AG04450 (cell line): ENCODE results near the gene ZNF677. TPM values are rescaled to one million over a fixed set of nuclear protein-coding genes. Genes with fewer than 3 reads are reported as not detected.
"Not testable (repeated sequence)": the region's sequence is repeated elsewhere in the genome, so short reads cannot be mapped to it uniquely, and the experiment has no call there.

Experiments
- CTCF ChIA-PET: fragments of 300-600, 350-600 bp; formaldehyde crosslinking; extraction: SDS; loops from one replicate; lab custom pipeline; 2022; ENCODE audit warnings: antibody characterized with exemption, inconsistent platforms; lab: Charles Lee
- POLR2A ChIA-PET: fragments of 350-600 bp; formaldehyde crosslinking; extraction: SDS; loops from one replicate; lab custom pipeline; 2021; ENCODE audit warnings: antibody characterized with exemption, inconsistent platforms; lab: Yijun Ruan, JAX
- DNase-seq: peaks from one replicate; pipeline ENCODE4 v3.0.0-alpha.2; 2011; ENCODE audit warnings: low read depth, low spot score
- H3K27ac ChIP-seq: one replicate; pipeline ENCODE4 v1.5.1; 2012; ENCODE audit warnings: low read depth, low read length, control low read depth
- H3K27me3 ChIP-seq: one replicate; pipeline ENCODE4 v1.6.0; 2012; ENCODE audit warnings: low read length; ENCODE audit not compliant: control insufficient read depth, insufficient read depth
- H3K4me3 ChIP-seq: 2 replicates; pipeline ENCODE4 v1.5.1; 2011; ENCODE audit warnings: mild to moderate bottlenecking, low read depth, low read length, control low read depth
- H3K9me3 ChIP-seq: 2 replicates; pipeline ENCODE4 v1.5.1; 2012; ENCODE audit warnings: low read length; ENCODE audit not compliant: control insufficient read depth, insufficient read depth
- polyA plus RNA-seq: library from polyadenylated mRNA; depleted of rRNA; stranded (reverse); fragments of >200 nt; gene quantifications from 2 replicates; pipeline ENCODE4 v1.2.3, GENCODE V29; 2011; rRNA removed
- TF ChIP-seq, protein P1 (sequence below): IDR thresholded peaks from 2 replicates; pipeline ENCODE4 v1.5.1; 2011; ENCODE audit warnings: low read depth, low read length, control low read depth, inconsistent platforms

The ZNF677 gene
- polyA plus RNA-seq, 1 experiment: 32.6 TPM

DNA sequence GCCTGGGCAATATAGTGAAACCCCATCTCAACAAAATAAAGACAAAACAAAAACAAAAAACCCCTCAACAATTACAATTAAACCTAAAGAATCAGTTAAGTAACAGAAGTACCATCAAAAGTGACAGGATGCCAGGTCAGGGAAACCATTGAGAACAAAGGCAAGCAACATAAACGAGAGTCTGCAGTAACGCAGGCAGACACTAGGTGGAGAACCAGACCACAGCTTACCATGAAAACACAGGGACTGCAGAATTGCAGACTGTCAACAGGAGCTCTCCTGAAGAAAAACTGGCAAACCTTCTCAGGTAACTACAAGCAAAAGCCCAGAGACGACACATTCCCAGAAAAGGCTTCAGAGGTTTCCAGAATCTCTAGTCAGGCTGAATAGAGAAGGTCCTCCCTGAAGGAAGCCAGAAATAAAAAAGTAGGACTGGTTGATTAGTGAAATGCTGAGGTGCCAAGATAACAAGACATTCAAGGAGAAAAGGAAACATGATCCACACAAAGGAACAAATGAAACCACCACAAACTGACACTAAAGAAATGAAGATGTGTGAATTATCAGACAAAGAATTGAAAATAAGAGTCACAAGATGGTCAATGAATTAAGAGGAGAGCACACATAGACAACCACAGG, 59.3 kb downstream of the ZNF677 start:
- Histone ChIP-seq H3K27ac (no peak overlapping the region), H3K9me3 (peaks cover 62% of the 10 kb centered on the region), H3K4me3 (no peak overlapping the region), H3K27me3 (no peaks in the 10 kb centered on the region)
- POLR2A ChIA-PET: interaction anchor here (0.6 kb wide), 1 partner anchor 1006 kb away, joined by 3 read pairs; no protein-coding TSS in a partner anchor
- peak; percentile 43 for DNase-seq
- CTCF ChIA-PET: interaction anchor here (0.5 to 2.0 kb wide), 17 partner anchors 11 to 598 kb away, joined by 3 to 10 read pairs (median 4); no protein-coding TSS in a partner anchor
- TF ChIP-seq, protein P1, sequence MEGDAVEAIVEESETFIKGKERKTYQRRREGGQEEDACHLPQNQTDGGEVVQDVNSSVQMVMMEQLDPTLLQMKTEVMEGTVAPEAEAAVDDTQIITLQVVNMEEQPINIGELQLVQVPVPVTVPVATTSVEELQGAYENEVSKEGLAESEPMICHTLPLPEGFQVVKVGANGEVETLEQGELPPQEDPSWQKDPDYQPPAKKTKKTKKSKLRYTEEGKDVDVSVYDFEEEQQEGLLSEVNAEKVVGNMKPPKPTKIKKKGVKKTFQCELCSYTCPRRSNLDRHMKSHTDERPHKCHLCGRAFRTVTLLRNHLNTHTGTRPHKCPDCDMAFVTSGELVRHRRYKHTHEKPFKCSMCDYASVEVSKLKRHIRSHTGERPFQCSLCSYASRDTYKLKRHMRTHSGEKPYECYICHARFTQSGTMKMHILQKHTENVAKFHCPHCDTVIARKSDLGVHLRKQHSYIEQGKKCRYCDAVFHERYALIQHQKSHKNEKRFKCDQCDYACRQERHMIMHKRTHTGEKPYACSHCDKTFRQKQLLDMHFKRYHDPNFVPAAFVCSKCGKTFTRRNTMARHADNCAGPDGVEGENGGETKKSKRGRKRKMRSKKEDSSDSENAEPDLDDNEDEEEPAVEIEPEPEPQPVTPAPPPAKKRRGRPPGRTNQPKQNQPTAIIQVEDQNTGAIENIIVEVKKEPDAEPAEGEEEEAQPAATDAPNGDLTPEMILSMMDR: peak; percentile 87

DNA sequence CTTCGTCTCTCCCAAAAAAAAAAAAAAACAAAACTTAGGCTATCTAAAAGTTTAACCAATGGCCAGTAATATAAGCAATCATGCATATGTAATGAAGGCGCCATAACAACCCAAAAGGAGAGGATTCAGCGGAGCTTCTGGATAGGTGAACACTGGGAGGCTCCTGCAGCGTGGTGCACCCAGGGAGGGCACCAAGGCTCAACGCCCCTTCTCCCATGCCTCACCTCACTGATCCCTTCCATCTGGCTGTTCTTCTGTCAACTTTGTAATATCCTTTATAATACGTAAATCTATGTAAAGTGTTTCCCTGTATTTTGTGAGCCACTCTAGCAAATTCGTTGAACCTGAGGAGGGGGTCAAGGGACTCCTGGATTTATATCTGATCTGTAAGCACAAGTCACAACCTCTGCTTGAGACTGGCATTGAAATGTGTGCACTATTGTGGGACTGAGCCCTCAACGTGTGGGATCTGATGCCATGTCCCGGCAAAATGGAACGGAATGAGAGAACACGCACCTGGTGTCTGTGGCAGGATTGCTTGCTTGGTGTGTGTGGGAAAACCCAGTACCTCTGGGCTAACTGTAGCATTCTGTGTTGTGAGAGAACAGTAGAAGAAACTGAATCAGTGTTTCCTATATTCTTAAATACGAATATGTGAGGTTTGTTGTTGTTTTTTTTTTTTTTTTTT, 61.0 kb downstream of the ZNF677 start:
- Histone ChIP-seq H3K27me3 (no peaks in the 10 kb centered on the region), H3K9me3 (peaks cover 55% of the 10 kb centered on the region), H3K4me3 (peak overlapping the region; percentile 78), H3K27ac (no peak overlapping the region)
- ChIA-PET POLR2A (no interaction called here), CTCF (interaction anchor here (0.5 kb wide), 1 partner anchor 173 kb away, joined by 3 read pairs; no protein-coding TSS in a partner anchor)
- no peak for DNase-seq
- TF ChIP-seq, protein P1: no peak

DNA sequence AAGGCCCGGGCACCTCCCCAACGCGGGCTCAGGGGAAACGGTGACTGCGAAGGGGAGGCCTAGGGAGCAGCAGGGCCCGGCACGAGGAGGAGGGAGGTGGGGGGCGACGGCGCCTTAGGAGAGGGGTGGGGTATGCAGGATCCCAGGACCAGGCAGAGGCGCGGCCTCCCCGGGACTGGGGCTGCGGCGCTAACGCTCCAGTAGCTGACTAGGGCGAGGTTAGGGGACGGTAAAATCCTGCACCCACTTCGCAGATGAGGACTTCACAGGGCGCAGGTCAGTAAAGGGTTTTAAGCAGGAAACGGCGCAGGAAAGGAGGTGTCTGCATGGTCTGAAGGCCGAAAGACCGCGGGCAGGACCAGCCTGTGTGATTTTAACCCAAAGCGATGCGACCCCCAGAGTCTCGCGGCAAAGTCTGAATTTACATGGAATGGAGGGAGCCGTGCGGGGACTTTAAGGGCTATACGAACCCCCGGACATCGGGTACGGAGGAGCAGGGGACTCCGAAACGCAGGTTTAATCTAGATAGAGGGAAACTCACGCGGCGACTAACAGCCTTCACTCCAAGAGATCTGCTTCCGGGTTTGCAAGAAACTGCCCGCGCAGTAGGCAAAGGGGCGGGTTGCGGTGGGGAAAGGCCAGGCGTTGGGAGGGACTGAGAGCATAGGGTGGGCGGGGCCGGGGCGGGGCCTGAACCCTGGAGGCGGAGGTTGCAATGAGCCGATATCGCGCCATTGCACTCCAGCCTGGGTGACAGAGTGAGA, 61.7 kb downstream of the ZNF677 start, which contains the start of gene ZNF665:
Gene ZNF665 (minus strand): TSS at position 588 of the 764 bp plus-strand sequence. CDS start 10,460 bp downstream, outside the sequence.
- Histone ChIP-seq H3K27ac (peak within 1 kb of the TSS; percentile 80), H3K4me3 (peak within 1 kb of the TSS; percentile 78), H3K9me3 (peaks cover 49% of the 10 kb centered on the region), H3K27me3 (no peaks in the 10 kb centered on the region)
- DNase-seq: peak; percentile 44
- CTCF ChIA-PET: no interaction called here
- POLR2A ChIA-PET: no interaction called here
- TF ChIP-seq, protein P1: no peak

DNA sequence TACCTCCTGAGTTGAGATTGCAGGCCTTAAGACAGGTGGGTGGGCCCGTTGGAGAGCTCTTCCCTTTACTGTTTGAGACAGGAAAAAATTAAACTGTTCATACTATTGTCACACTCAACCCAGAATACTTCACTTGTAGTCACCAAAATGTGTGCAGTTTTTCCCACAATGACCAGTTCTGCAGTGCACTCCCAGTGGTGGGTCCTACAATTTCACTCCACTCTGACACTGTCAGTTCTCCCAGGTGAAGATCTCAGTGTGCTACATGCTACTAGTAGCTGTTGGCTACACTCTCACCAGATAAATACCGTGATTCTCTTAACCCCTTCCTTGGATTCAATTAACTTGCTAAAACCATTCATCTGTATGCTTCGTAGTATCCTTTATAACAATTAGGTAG, 64.4 kb downstream of the ZNF677 start:
- Histone ChIP-seq H3K9me3 (peaks cover 39% of the 10 kb centered on the region), H3K27ac (no peak overlapping the region), H3K4me3 (no peak overlapping the region), H3K27me3 (no peaks in the 10 kb centered on the region)
- POLR2A ChIA-PET: no interaction called here
- no peak for DNase-seq
- TF ChIP-seq, protein P1: no peak
- CTCF ChIA-PET: no interaction called here

DNA sequence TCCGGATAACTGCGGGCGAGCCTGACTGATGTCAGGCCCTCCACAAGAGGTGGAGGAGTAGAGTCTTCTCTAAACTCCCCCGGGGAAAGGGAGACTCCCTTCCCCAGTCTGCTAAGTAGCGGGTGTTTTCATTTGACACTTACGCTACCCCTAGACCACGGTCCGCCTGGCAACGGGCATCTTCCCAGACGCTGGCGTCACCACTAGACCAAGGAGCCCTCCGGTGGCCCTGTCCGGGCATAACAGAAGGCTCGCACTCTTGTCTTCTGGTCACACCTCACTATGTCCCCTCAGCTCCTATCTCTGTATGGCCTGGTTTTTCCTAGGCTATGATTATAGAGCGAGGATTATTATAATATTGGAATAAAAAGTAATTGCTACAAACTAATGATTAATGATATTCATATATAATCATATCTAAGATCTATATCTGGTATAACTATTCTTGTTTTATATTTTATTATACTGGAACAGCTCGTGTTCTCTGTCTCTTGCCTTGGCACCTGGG, 64.9 kb downstream of the ZNF677 start:
- H3K4me3 ChIP-seq, POLR2A ChIA-PET, H3K27ac ChIP-seq, H3K27me3 ChIP-seq, DNase-seq, CTCF ChIA-PET: not testable (repeated sequence)
- H3K9me3 ChIP-seq: peaks cover 36% of the 10 kb centered on the region

Other genes starting within 250 kb of the ZNF677 start
- gene ERVV-1, start 241.0 kb downstream of the ZNF677 start, polyA plus RNA-seq: not detected in 2 replicates
- not detected in 2 replicates for gene ERVV-2, start 210.1 kb downstream of the ZNF677 start, polyA plus RNA-seq
- gene ZNF160, start 151.5 kb downstream of the ZNF677 start, polyA plus RNA-seq: 19.4 and 23.7 TPM in 2 replicates
- gene ZNF415, start 122.0 kb downstream of the ZNF677 start, polyA plus RNA-seq: 14.5 and 19.3 TPM in 2 replicates
- gene ZNF347, start 95.8 kb downstream of the ZNF677 start, polyA plus RNA-seq: 5.8 and 6.6 TPM in 2 replicates
- gene ZNF665, start 61.5 kb downstream of the ZNF677 start, polyA plus RNA-seq: 3.2 and 4.1 TPM in 2 replicates
- not detected in 2 replicates for gene VN1R2, start 3.4 kb upstream of the ZNF677 start, polyA plus RNA-seq
- gene VN1R4, start 12.8 kb upstream of the ZNF677 start, polyA plus RNA-seq: not detected in 2 replicates
- 4.1 and 5.9 TPM in 2 replicates for gene ZNF845, start 78.9 kb upstream of the ZNF677 start, polyA plus RNA-seq
- 1.6 and 2.9 TPM in 2 replicates for gene ZNF525, start 110.8 kb upstream of the ZNF677 start, polyA plus RNA-seq
- gene ZNF765, start 140.3 kb upstream of the ZNF677 start, polyA plus RNA-seq: 4.6 and 5.3 TPM in 2 replicates
- gene ZNF761, start 177.1 kb upstream of the ZNF677 start, polyA plus RNA-seq: 9.1 and 12.5 TPM in 2 replicates
- 1.7 and 2.1 TPM in 2 replicates for gene ZNF813, start 212.9 kb upstream of the ZNF677 start, polyA plus RNA-seq